H1 (cell line): ENCODE data around the gene MAP3K1. TPM values are rescaled to one million over a fixed set of nuclear protein-coding genes. Genes with fewer than 3 reads are reported as not detected.

Source experiments
- CTCF ChIA-PET: fragments of 300-600 bp; sonication (Branson Sonifier 250); formaldehyde crosslinking; loops from one replicate; lab custom pipeline; 2021; ENCODE audit not compliant: partially characterized antibody; lab: Charles Lee
- POLR2A ChIA-PET: fragments of 300-600 bp; sonication (Branson Sonifier 250); formaldehyde crosslinking; loops from one replicate; lab custom pipeline; 2021; ENCODE audit warnings: inconsistent platforms; ENCODE audit not compliant: partially characterized antibody; lab: Charles Lee
- DNase-seq, 2 experiments: peaks; one replicate each; pipeline versions ENCODE4 v3.0.0 to v3.0.0-alpha.2; 2010 to 2022; ENCODE audit warnings: low spot score in 2 of 2, low read depth in 1 of 2, mixed read lengths in 1 of 2
- FAIRE-seq: peaks from 2 replicates; lab custom pipeline; 2011; peaks lifted over from hg19 to GRCh38; lab: Jason Lieb, UNC
- H2AFZ ChIP-seq: 2 replicates; pipeline ENCODE4 v1.8.1; 2012; ENCODE audit warnings: low read length, inconsistent platforms
- H2AK5ac ChIP-seq: 2 replicates; pipeline ENCODE4 v1.6.1; 2013; ENCODE audit warnings: low read depth, low read length
- H2BK120ac ChIP-seq: replicated peaks from 2 replicates; pipeline ENCODE3; 2013; ENCODE audit warnings: low read depth, low read length, inconsistent platforms
- H2BK12ac ChIP-seq: 2 replicates; pipeline ENCODE4 v1.6.1; 2013; ENCODE audit warnings: low read depth, low read length
- H2BK15ac ChIP-seq: 2 replicates; pipeline ENCODE4 v1.6.1; 2013; ENCODE audit warnings: low read length
- H2BK20ac ChIP-seq: 2 replicates; pipeline ENCODE4 v1.6.1; 2013; ENCODE audit warnings: low read length
- H2BK5ac ChIP-seq: 2 replicates; pipeline ENCODE4 v1.6.1; 2013; ENCODE audit warnings: low read depth, low read length
- H3K14ac ChIP-seq: 2 replicates; pipeline ENCODE4 v1.6.1; 2013; ENCODE audit warnings: inconsistent platforms; ENCODE audit not compliant: insufficient read length
- H3K18ac ChIP-seq: 2 replicates; pipeline ENCODE4 v1.6.1; 2013; ENCODE audit warnings: low read length; ENCODE audit errors: extremely low read depth
- H3K23ac ChIP-seq: 2 replicates; pipeline ENCODE4 v1.6.1; 2013; ENCODE audit warnings: inconsistent platforms; ENCODE audit not compliant: insufficient read length
- H3K23me2 ChIP-seq: 2 replicates; pipeline ENCODE4 v1.6.1; 2013; ENCODE audit warnings: low read depth, low read length
- H3K27ac ChIP-seq: 2 replicates; pipeline ENCODE4 v1.6.1; 2011; ENCODE audit warnings: low read depth, low read length, inconsistent platforms
- H3K27me3 ChIP-seq, 4 experiments: replicated peaks in 1 of 4; 1 replicate in 1 of 4; 2 replicates in 3 of 4; pipeline versions ENCODE4 v1.6.1 to v1.8.1; 2011 to 2013; ENCODE audit warnings: low read length in 3 of 4, mild to moderate bottlenecking in 3 of 4, inconsistent platforms in 2 of 4, mixed read lengths in 2 of 4, moderate library complexity in 1 of 4; ENCODE audit not compliant: control insufficient read depth in 3 of 4, insufficient read depth in 3 of 4; ENCODE audit errors: extremely low read depth in 1 of 4
- H3K36me3 ChIP-seq, 4 experiments: 2 replicates each; pipeline versions ENCODE4 v1.6.1 to v1.8.1; 2011 to 2013; ENCODE audit warnings: mild to moderate bottlenecking in 4 of 4, low read length in 3 of 4, moderate library complexity in 2 of 4, control low read depth in 1 of 4, inconsistent platforms in 1 of 4; ENCODE audit not compliant: insufficient read depth in 4 of 4, control insufficient read depth in 2 of 4
- H3K4ac ChIP-seq: replicated peaks from 2 replicates; pipeline ENCODE3; 2013; ENCODE audit warnings: low read length, low read depth, mixed read lengths, inconsistent platforms; ENCODE audit not compliant: insufficient read length
- H3K4me1 ChIP-seq, 4 experiments: replicated peaks in 1 of 4; 1 replicate in 1 of 4; 2 replicates in 3 of 4; pipeline versions ENCODE4 v1.6.1 to v1.8.1; 2011 to 2013; ENCODE audit warnings: low read length in 3 of 4, inconsistent platforms in 2 of 4, mixed read lengths in 1 of 4; ENCODE audit not compliant: insufficient read depth in 4 of 4, control insufficient read depth in 3 of 4
- H3K4me2 ChIP-seq, 2 experiments: 2 replicates each; pipeline versions ENCODE4 v1.6.1 to v1.8.1; 2011 to 2013; ENCODE audit warnings: low read depth in 2 of 2, low read length in 2 of 2, control low read depth in 1 of 2, inconsistent platforms in 1 of 2, mild to moderate bottlenecking in 1 of 2; ENCODE audit not compliant: insufficient read depth in 1 of 2
- H3K4me3 ChIP-seq, 4 experiments: fragments of 200-600, 300-600 bp in 1 of 4; sonication (generic), shearing (Covaris generic), sonication (Bioruptor Twin) in 1 of 4; 2 replicates each; pipeline versions ENCODE4 v1.5.1 to v1.8.1; 2011 to 2016; ENCODE audit warnings: low read length in 4 of 4, low read depth in 3 of 4, control low read depth in 2 of 4, inconsistent platforms in 2 of 4, mild to moderate bottlenecking in 2 of 4, mixed read lengths in 1 of 4, moderate library complexity in 1 of 4; ENCODE audit not compliant: insufficient read depth in 2 of 4; ENCODE audit errors: extremely low read depth in 1 of 4
- H3K56ac ChIP-seq: replicated peaks from 2 replicates; pipeline ENCODE3; 2013; ENCODE audit warnings: low read depth, mild to moderate bottlenecking, mixed read lengths, low read length, inconsistent platforms; ENCODE audit not compliant: insufficient read length
- H3K79me1 ChIP-seq: 2 replicates; pipeline ENCODE4 v1.6.1; 2013; ENCODE audit warnings: low read depth, low read length, control low read depth
- H3K79me2 ChIP-seq, 2 experiments: 2 replicates each; pipeline versions ENCODE4 v1.6.1 to v1.8.1; 2012 to 2013; ENCODE audit warnings: low read length in 2 of 2, mild to moderate bottlenecking in 2 of 2, inconsistent platforms in 1 of 2; ENCODE audit not compliant: insufficient read depth in 2 of 2, control insufficient read depth in 1 of 2
- H3K9ac ChIP-seq, 4 experiments: replicated peaks in 1 of 4; 1 replicate in 1 of 4; 2 replicates in 3 of 4; pipeline versions ENCODE4 v1.6.1 to v1.8.1; 2011 to 2013; ENCODE audit warnings: low read depth in 3 of 4, low read length in 3 of 4, control low read depth in 2 of 4, mild to moderate bottlenecking in 2 of 4, moderate library complexity in 2 of 4, inconsistent platforms in 1 of 4; ENCODE audit errors: extremely low read depth in 1 of 4
- H3K9me3 ChIP-seq, 2 experiments: 2 replicates each; pipeline versions ENCODE4 v1.6.1 to v1.8.1; 2012 to 2013; ENCODE audit warnings: mild to moderate bottlenecking in 2 of 2, moderate library complexity in 2 of 2, control low read depth in 1 of 2, inconsistent platforms in 1 of 2, low read depth in 1 of 2, low read length in 1 of 2, mixed read lengths in 1 of 2; ENCODE audit not compliant: insufficient read depth in 2 of 2
- H4K20me1 ChIP-seq, 2 experiments: replicated peaks in 1 of 2; 2 replicates each; pipeline versions ENCODE3 to v1.8.1; 2011 to 2013; ENCODE audit warnings: inconsistent platforms in 2 of 2, low read length in 2 of 2, mild to moderate bottlenecking in 1 of 2; ENCODE audit not compliant: insufficient read depth in 2 of 2, control insufficient read depth in 1 of 2
- H4K5ac ChIP-seq: 2 replicates; pipeline ENCODE4 v1.6.1; 2013; ENCODE audit warnings: low read length, low read depth, mixed read lengths, inconsistent platforms; ENCODE audit not compliant: insufficient read length
- H4K8ac ChIP-seq: 2 replicates; pipeline ENCODE4 v1.8.0; 2013; ENCODE audit warnings: mild to moderate bottlenecking, moderate library complexity, low read length, inconsistent platforms; ENCODE audit not compliant: insufficient read depth; ENCODE audit errors: extremely low read depth
- H4K91ac ChIP-seq: replicated peaks from 2 replicates; pipeline ENCODE3; 2013; ENCODE audit warnings: low read length, mixed read lengths, inconsistent platforms; ENCODE audit not compliant: insufficient read length
- ASH2L ChIP-seq: fragments of 200-600, 300-600 bp; sonication (generic); IDR thresholded peaks from one replicate; pipeline ENCODE4 v1.7.1; 2017; ENCODE audit warnings: low read length
- CHD2 ChIP-seq: IDR thresholded peaks from 2 replicates; pipeline ENCODE4 v1.6.1; 2012; ENCODE audit warnings: low read length, improper control_type of control experiment
- CREB1 ChIP-seq: IDR thresholded peaks from 2 replicates; pipeline ENCODE4 v1.6.1; 2012; ENCODE audit warnings: inconsistent platforms
- SP2 ChIP-seq: IDR thresholded peaks from 2 replicates; pipeline ENCODE4 v1.6.1; 2012; ENCODE audit warnings: mild to moderate bottlenecking, low read length, inconsistent platforms
- TAF7 ChIP-seq: optimal IDR thresholded peaks from 2 replicates; pipeline ENCODE3; 2011; ENCODE audit warnings: low read depth, mild to moderate bottlenecking, inconsistent platforms, low read length, moderate library complexity, borderline replicate concordance
- WGBS, 2 experiments: shearing (Covaris generic) in 1 of 2; methylation state at CpG; one replicate each; pipeline versions ENCODE4 v1.1.6 to v1.1.7; 2013 to 2015; ENCODE audit warnings: low lambda C conversion rate in 2 of 2, mixed read lengths in 2 of 2, inconsistent platforms in 1 of 2, low coverage in 1 of 2, missing lambda C conversion rate in 1 of 2; ENCODE audit not compliant: insufficient replicate concordance in 2 of 2, insufficient coverage in 1 of 2, insufficient read length in 1 of 2; ENCODE audit errors: extremely low coverage in 1 of 2, missing lambda C conversion rate in 1 of 2; 5-methylcytosine and 5-hydroxymethylcytosine counted together
- polyA plus RNA-seq, 7 experiments: library from polyadenylated mRNA; depleted of rRNA in 3 of 7; stranded (reverse) in 5 of 7; unstranded in 2 of 7; fragments of >200 nt in 5 of 7; fragments of 200-250 nt in 2 of 7; gene quantifications; 1 replicate in 5 of 7; 2 replicates in 1 of 7; 4 replicates in 1 of 7; pipeline versions ENCODE4 v1.2.1 to v1.2.3, GENCODE V29; 2011 to 2013; ENCODE audit warnings: missing spikeins in 2 of 7, mixed read lengths in 2 of 7
- total RNA-seq: library from RNA; stranded (reverse); fragmentation: NEBNext Ultra II Directional; extraction: Animal tissue kit (Norgen Biotek cat#: 25700); gene quantifications from 2 replicates; pipeline ENCODE4 v1.2.1, GENCODE V29; 2021

Gene MAP3K1
- total and polyA plus RNA-seq, 2 of the 8 experiments (the other 6 are each of a cell fraction or from before 2014, with no cell fraction given): 3.9 to 11.8 TPM

- Histone ChIP-seq H3K18ac (no peak overlapping the region), H2BK120ac (no peak overlapping the region), H3K4me2 (peak overlapping the region in 1 of 2 experiments; percentile 92; a peak in 2 of 4 replicates), H3K56ac (no peak overlapping the region), H3K9ac (no peak overlapping the region), H2BK15ac (no peak overlapping the region), H3K23ac (no peak overlapping the region), H3K14ac (no peak overlapping the region), H2AFZ (no peak overlapping the region), H3K79me1 (no peaks in the 10 kb centered on the region), H4K5ac (no peak overlapping the region), H4K20me1 (peaks cover 0 to 8% of the 10 kb centered on the region in 2 experiments), H2BK20ac (no peak overlapping the region), H4K8ac (no peak overlapping the region), H3K27ac (no peak overlapping the region), H3K36me3 (no peaks in the 10 kb centered on the region), H3K79me2 (peaks cover 0 to 11% of the 10 kb centered on the region in 2 experiments; a peak in 2 of 4 replicates), H3K9me3 (no peaks in the 10 kb centered on the region), H3K4me3 (peak overlapping the region in 1 of 4 experiments; percentile 66; a peak in 1 of 8 replicates), H3K4ac (no peak overlapping the region), H2AK5ac (no peak overlapping the region), H3K23me2 (peaks cover 14% of the 10 kb centered on the region), H2BK5ac (no peak overlapping the region), H3K4me1 (no peaks in the 10 kb centered on the region; a peak in 1 of 7 replicates), H2BK12ac (no peak overlapping the region), H4K91ac (no peak overlapping the region), H3K27me3 (peaks cover 0 to 9% (median 0%) of the 10 kb centered on the region in 4 experiments; a peak in 1 of 7 replicates)
- DNase-seq (no peak), FAIRE-seq (no peak)
- POLR2A ChIA-PET: interaction anchor here (0.8 kb wide), 1 partner anchor 22 kb away, joined by 3 read pairs; no protein-coding TSS in a partner anchor
- CTCF ChIA-PET: interaction anchor here (1.0 to 1.5 kb wide), 3 partner anchors 14 to 543 kb away, joined by 4 read pairs; no protein-coding TSS in a partner anchor
- WGBS, 2 experiments: 67% methylated on average over 4 of the region's 4 CpGs; no CpG with 5 or more reads in 1 of the 2 experiments
- no peak for TF ChIP-seq SP2
- no peak for TF ChIP-seq ASH2L
- no peak for TF ChIP-seq CHD2
- no peak for TF ChIP-seq CREB1
- TF ChIP-seq TAF7: no peak
Measured at GRCh38 chr5:56813302-56813701, 2.0 kb upstream of the MAP3K1 start.
